WTC11 (cell line): ENCODE data around the gene CCDC9. TPM values are rescaled to one million over a fixed set of nuclear protein-coding genes. Genes with fewer than 3 reads are reported as not detected.

Experiments used
- ATAC-seq: fragments of 200-7000 bp; cut with Tn5 transposase; 2 replicates; pipeline ENCODE4 v1.10.0; 2021; ENCODE audit warnings: mild to moderate bottlenecking, moderate library complexity
- CTCF ChIA-PET: fragments of 300-600 bp; sonication (Branson Sonifier 250); formaldehyde crosslinking; loops from one replicate; lab custom pipeline; 2021; ENCODE audit warnings: antibody characterized with exemption; lab: Charles Lee
- POLR2A ChIA-PET: fragments of 350-600 bp; sonication (Branson Sonifier 250); formaldehyde crosslinking; loops from one replicate; lab custom pipeline; 2021; ENCODE audit warnings: antibody characterized with exemption; lab: Charles Lee
- DNase-seq: peaks from one replicate; pipeline ENCODE4 v3.0.0; 2021; ENCODE audit warnings: low spot score
- H3K27ac Mint-ChIP-seq: 2 replicates; pipeline ENCODE4 v1.8.0; 2021; ENCODE audit warnings: mixed read lengths
- H3K27me3 Mint-ChIP-seq: 2 replicates; pipeline ENCODE4 v1.8.0; 2021; ENCODE audit warnings: low read depth, mild to moderate bottlenecking, moderate library complexity, mixed read lengths
- H3K36me3 Mint-ChIP-seq: 2 replicates; pipeline ENCODE4 v1.8.0; 2021; ENCODE audit warnings: mixed read lengths
- H3K4me1 Mint-ChIP-seq: 2 replicates; pipeline ENCODE4 v1.8.0; 2022; ENCODE audit warnings: mixed read lengths
- H3K4me3 Mint-ChIP-seq: 2 replicates; pipeline ENCODE4 v1.8.0; 2021; ENCODE audit warnings: mild to moderate bottlenecking, moderate library complexity, mixed read lengths
- H3K9me3 Mint-ChIP-seq: 2 replicates; pipeline ENCODE4 v1.8.0; 2021; ENCODE audit warnings: mixed read lengths
- ATF1 ChIP-seq: sonication (generic); formaldehyde crosslinking; IDR thresholded peaks from 2 replicates; pipeline ENCODE4 v1.8.1; 2023; ENCODE audit warnings: mild to moderate bottlenecking, moderate library complexity, missing genetic modification reagents
- ATF6 ChIP-seq: sonication (generic); formaldehyde crosslinking; IDR thresholded peaks from 2 replicates; pipeline ENCODE4 v1.8.1; 2023; ENCODE audit warnings: mild to moderate bottlenecking, missing genetic modification reagents
- CDX4 ChIP-seq: fragments of 250-450 bp; sonication (Bioruptor Pico); IDR thresholded peaks from 2 replicates; pipeline ENCODE4 v1.9.0; 2021; ENCODE audit warnings: moderate library complexity, mild to moderate bottlenecking, inconsistent platforms, borderline replicate concordance
- CTCF ChIP-seq: fragments of 200-600 bp; IDR thresholded peaks from 2 replicates; pipeline ENCODE4 v1.8.0; 2022; ENCODE audit warnings: antibody characterized with exemption
- ETV6 ChIP-seq: sonication (generic); formaldehyde crosslinking; IDR thresholded peaks from 2 replicates; pipeline ENCODE4 v1.8.1; 2022; ENCODE audit warnings: mild to moderate bottlenecking, missing genetic modification reagents
- FOXK1 ChIP-seq: sonication (generic); formaldehyde crosslinking; IDR thresholded peaks from 2 replicates; pipeline ENCODE4 v1.8.0; 2022; ENCODE audit warnings: mild to moderate bottlenecking, moderate library complexity, missing genetic modification reagents
- FOXP1 ChIP-seq: sonication (generic); formaldehyde crosslinking; IDR thresholded peaks from 2 replicates; pipeline ENCODE4 v1.8.0; 2022; ENCODE audit warnings: missing genetic modification reagents, mild to moderate bottlenecking, moderate library complexity, borderline replicate concordance
- FOXP4 ChIP-seq: sonication (generic); formaldehyde crosslinking; IDR thresholded peaks from 2 replicates; pipeline ENCODE4 v1.8.0; 2022; ENCODE audit warnings: mild to moderate bottlenecking, missing genetic modification reagents
- IRF2 ChIP-seq: sonication (generic); formaldehyde crosslinking; IDR thresholded peaks from 2 replicates; pipeline ENCODE4 v1.8.0; 2022; ENCODE audit warnings: low read depth, missing genetic modification reagents, borderline replicate concordance
- KAT7 ChIP-seq: sonication (generic); formaldehyde crosslinking; IDR thresholded peaks from 2 replicates; pipeline ENCODE4 v1.8.1; 2023; ENCODE audit warnings: missing genetic modification reagents, mild to moderate bottlenecking, borderline replicate concordance
- MAX ChIP-seq: sonication (generic); formaldehyde crosslinking; IDR thresholded peaks from 2 replicates; pipeline ENCODE4 v1.8.0; 2022; ENCODE audit warnings: mild to moderate bottlenecking, missing genetic modification reagents
- NFE2L1 ChIP-seq: sonication (generic); formaldehyde crosslinking; IDR thresholded peaks from 2 replicates; pipeline ENCODE4 v1.8.1; 2023; ENCODE audit warnings: missing genetic modification reagents
- NR1H2 ChIP-seq: sonication (generic); formaldehyde crosslinking; IDR thresholded peaks from 2 replicates; pipeline ENCODE4 v1.9.0; 2021; ENCODE audit warnings: mild to moderate bottlenecking, moderate library complexity, missing genetic modification reagents
- OVOL2 ChIP-seq: fragments of 250-450 bp; sonication (Bioruptor Pico); IDR thresholded peaks from 2 replicates; pipeline ENCODE4 v1.9.0; 2021; ENCODE audit warnings: mild to moderate bottlenecking, borderline replicate concordance
- TEAD4 ChIP-seq: sonication (generic); formaldehyde crosslinking; IDR thresholded peaks from 2 replicates; pipeline ENCODE4 v1.8.0; 2022; ENCODE audit warnings: mild to moderate bottlenecking, missing genetic modification reagents
- ZNF121 ChIP-seq: sonication (generic); formaldehyde crosslinking; IDR thresholded peaks from 2 replicates; pipeline ENCODE4 v1.8.0; 2023; ENCODE audit warnings: missing genetic modification reagents
- ZNF263 ChIP-seq: sonication (generic); formaldehyde crosslinking; IDR thresholded peaks from 2 replicates; pipeline ENCODE4 v1.8.1; 2022; ENCODE audit warnings: low read depth, mild to moderate bottlenecking, moderate library complexity, missing genetic modification reagents
- ZNF423 ChIP-seq: fragments of 250-450 bp; sonication (Bioruptor Pico); IDR thresholded peaks from 2 replicates; pipeline ENCODE4 v2.1.2; 2022; ENCODE audit warnings: mild to moderate bottlenecking, moderate library complexity
- ZNF512 ChIP-seq: sonication (generic); formaldehyde crosslinking; IDR thresholded peaks from 2 replicates; pipeline ENCODE4 v1.8.1; 2022; ENCODE audit warnings: missing genetic modification reagents, borderline replicate concordance
- total RNA-seq: library from RNA; stranded (reverse); gene quantifications from 3 replicates; pipeline ENCODE4 v1.2.3, GENCODE V29; 2021
- TF ChIP-seq, protein P1 (sequence below): sonication (generic); formaldehyde crosslinking; IDR thresholded peaks from 2 replicates; pipeline ENCODE4 v1.8.1; 2022; ENCODE audit warnings: mild to moderate bottlenecking, moderate library complexity, missing genetic modification reagents

CCDC9 gene
- total RNA-seq, 1 experiment from 2014 or later = 37.7 TPM

DNA sequence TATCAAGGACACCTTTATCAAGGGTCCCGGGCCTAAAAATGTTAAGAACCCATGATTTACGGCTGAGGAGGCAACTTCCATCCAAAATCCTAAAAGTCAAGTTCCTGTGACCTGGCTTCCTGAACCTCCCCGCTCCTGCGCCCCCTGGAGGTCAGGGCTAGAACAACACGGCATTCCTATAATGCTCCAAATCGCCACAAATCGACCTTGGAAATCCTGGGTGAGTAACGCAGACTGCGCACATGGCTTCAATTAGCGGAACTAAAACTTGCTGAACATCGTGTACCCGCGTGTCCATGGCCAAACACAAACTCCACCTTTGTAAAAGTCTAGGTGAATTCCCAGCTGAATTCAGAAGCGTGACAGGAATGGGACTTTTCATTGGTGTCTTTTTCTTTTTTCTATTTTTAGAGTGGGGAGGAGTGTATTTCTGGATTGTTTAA lies 49.0 kb downstream of the CCDC9 start:
- peak overlapping the region; percentile 73; the same call in 1 of the 2 replicates for H3K27ac Mint-ChIP-seq
- DNase-seq = peak; percentile 88
- H3K36me3 Mint-ChIP-seq = no peaks in the 10 kb centered on the region
- peaks cover 2% of the 10 kb centered on the region for H3K4me1 Mint-ChIP-seq
- peak overlapping the region; percentile 45; the same call in 1 of the 2 replicates for H3K4me3 Mint-ChIP-seq
- peaks cover 11% of the 10 kb centered on the region for H3K27me3 Mint-ChIP-seq
- TF ChIP-seq IRF2 (CRISPR knock-in tag) (no peak), CTCF (peak; percentile 96), ETV6 (CRISPR knock-in tag) (no peak), CDX4 (no peak), OVOL2 (CRISPR knock-in tag) (no peak), MAX (CRISPR knock-in tag) (peak; percentile 32; the same call in 1 of the 2 replicates), ATF1 (CRISPR knock-in tag) (no peak), FOXK1 (no peak), NR1H2 (no peak), ZNF512 (CRISPR knock-in tag) (no peak), FOXP1 (CRISPR knock-in tag) (no peak), ZNF423 (CRISPR knock-in tag) (no peak), ZNF263 (no peak)
- TF ChIP-seq, all 79 proteins: peak for 2
- peak; percentile 81 for ATAC-seq
- CTCF ChIA-PET = interaction anchor here (0.7 to 2.5 kb wide), 7 partner anchors 13 to 196 kb away, joined by 3 to 16 read pairs (median 4); partner anchors contain the start of gene DHX34
- POLR2A ChIA-PET = no interaction called here
- H3K9me3 Mint-ChIP-seq = no peaks in the 10 kb centered on the region

- no peak overlapping the region for H3K27ac Mint-ChIP-seq
- no peak for TF ChIP-seq NFE2L1 (CRISPR knock-in tag)
- peak; percentile 83 for TF ChIP-seq ZNF121 (CRISPR knock-in tag)
- no peaks in the 10 kb centered on the region for H3K36me3 Mint-ChIP-seq
- CTCF ChIA-PET = interaction anchor here (0.7 to 2.5 kb wide), 6 partner anchors 12 to 401 kb away, joined by 3 to 16 read pairs (median 4); partner anchors contain the start of gene DHX34
- no peaks in the 10 kb centered on the region for H3K9me3 Mint-ChIP-seq
- H3K4me1 Mint-ChIP-seq = peaks cover 2% of the 10 kb centered on the region
- peaks cover 17% of the 10 kb centered on the region for H3K27me3 Mint-ChIP-seq
- H3K4me3 Mint-ChIP-seq = no peak overlapping the region
- no peak for DNase-seq
- POLR2A ChIA-PET = interaction anchor here (0.6 kb wide), 1 partner anchor 34 kb away, joined by 3 read pairs; no protein-coding TSS in a partner anchor
- no peak for ATAC-seq
Measured at GRCh38 chr19:47306303-47306702, 50.0 kb downstream of the CCDC9 start.

GRCh38 chr19:47309038-47309437 lies 52.7 kb downstream of the CCDC9 start:
- CTCF ChIA-PET = interaction anchor here (0.7 to 1.5 kb wide), 6 partner anchors 10 to 119 kb away, joined by 3 to 16 read pairs (median 4); partner anchors contain the start of gene DHX34
- no peak overlapping the region for H3K27ac Mint-ChIP-seq
- peaks cover 3% of the 10 kb centered on the region; the same call in 1 of the 2 replicates for H3K9me3 Mint-ChIP-seq
- ATAC-seq = no peak
- POLR2A ChIA-PET = no interaction called here
- DNase-seq = no peak
- no peaks in the 10 kb centered on the region for H3K36me3 Mint-ChIP-seq
- H3K27me3 Mint-ChIP-seq = peaks cover 17% of the 10 kb centered on the region
- H3K4me1 Mint-ChIP-seq = peaks cover 2% of the 10 kb centered on the region
- no peak overlapping the region for H3K4me3 Mint-ChIP-seq
- TF ChIP-seq FOXP4 (CRISPR knock-in tag) = no peak
- no peak for TF ChIP-seq TEAD4 (CRISPR knock-in tag)
- TF ChIP-seq, protein P1, sequence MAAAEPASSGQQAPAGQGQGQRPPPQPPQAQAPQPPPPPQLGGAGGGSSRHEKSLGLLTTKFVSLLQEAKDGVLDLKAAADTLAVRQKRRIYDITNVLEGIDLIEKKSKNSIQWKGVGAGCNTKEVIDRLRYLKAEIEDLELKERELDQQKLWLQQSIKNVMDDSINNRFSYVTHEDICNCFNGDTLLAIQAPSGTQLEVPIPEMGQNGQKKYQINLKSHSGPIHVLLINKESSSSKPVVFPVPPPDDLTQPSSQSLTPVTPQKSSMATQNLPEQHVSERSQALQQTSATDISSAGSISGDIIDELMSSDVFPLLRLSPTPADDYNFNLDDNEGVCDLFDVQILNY (CRISPR knock-in tag) = no peak
- no peak for TF ChIP-seq IRF2 (CRISPR knock-in tag)
- TF ChIP-seq KAT7 = no peak
- no peak for TF ChIP-seq ATF6 (CRISPR knock-in tag)
